Measurements from ENCODE around the gene PYGM.

GRCh38 chr11:64745521-64746328 lies 14.0 kb downstream of the PYGM start:
- TF ChIP-seq CTCF (IDR thresholded peaks at IDR 0.05 in 2 of 3, conservative IDR thresholded peaks at IDR 0.05 in 1 of 3; ENCODE audit: borderline replicate concordance in 1 of 3, insufficient read depth in 1 of 3, low read depth in 2 of 3, low read length in 2 of 3) (no peak), EZH2phosphoT487 (IDR thresholded peaks at IDR 0.05; ENCODE audit: borderline replicate concordance) (no peak), POLR2A (IDR thresholded peaks at IDR 0.05; ENCODE audit: borderline replicate concordance, extremely low read depth, insufficient read depth, insufficient read length) (no peak), YY1 (IDR thresholded peaks at IDR 0.05; ENCODE audit: extremely low read depth, insufficient replicate concordance, low read depth, low read length) (no peak), CEBPB (IDR thresholded peaks at IDR 0.05; ENCODE audit: low read depth) (no peak), REST (IDR thresholded peaks at IDR 0.05; ENCODE audit: low read depth) (no peak)

All from HCT116 (cell line).